Astrocyte (in vitro differentiated cells and primary cell): Measurements from ENCODE around the gene PTPN5.

Source experiments
- EZH2 ChIP-seq: IDR thresholded peaks from 2 replicates; pipeline ENCODE4 v1.6.1; 2012; ENCODE audit warnings: mild to moderate bottlenecking, low read length, inconsistent platforms; ENCODE audit not compliant: insufficient read depth
- TF ChIP-seq, protein P1 (sequence below): IDR thresholded peaks from 2 replicates; pipeline ENCODE4 v1.5.1; 2011; ENCODE audit warnings: low read depth, mild to moderate bottlenecking, inconsistent platforms, low read length, moderate library complexity; ENCODE audit not compliant: insufficient read depth

DNA sequence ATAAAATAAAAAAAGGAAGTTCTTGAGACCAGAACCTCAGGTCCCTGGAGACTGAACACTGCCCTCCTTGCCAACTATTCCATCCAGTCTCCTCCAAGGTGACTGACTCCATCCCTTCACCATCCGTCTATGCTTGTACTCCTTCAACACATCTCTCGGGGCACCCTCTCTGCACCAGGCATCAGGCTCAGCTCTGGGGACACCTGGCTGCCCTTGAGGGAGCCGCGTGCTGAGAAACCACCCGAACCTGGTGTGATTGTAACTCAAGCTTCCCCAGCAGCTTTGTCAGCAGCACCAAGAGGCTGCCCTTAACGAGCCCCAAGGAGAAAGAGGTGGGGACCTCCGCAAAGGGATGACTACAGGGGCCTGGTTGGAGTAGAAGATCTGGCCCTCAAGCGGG lies 1.7 kb downstream of the PTPN5 start:
- TF ChIP-seq, protein P1, sequence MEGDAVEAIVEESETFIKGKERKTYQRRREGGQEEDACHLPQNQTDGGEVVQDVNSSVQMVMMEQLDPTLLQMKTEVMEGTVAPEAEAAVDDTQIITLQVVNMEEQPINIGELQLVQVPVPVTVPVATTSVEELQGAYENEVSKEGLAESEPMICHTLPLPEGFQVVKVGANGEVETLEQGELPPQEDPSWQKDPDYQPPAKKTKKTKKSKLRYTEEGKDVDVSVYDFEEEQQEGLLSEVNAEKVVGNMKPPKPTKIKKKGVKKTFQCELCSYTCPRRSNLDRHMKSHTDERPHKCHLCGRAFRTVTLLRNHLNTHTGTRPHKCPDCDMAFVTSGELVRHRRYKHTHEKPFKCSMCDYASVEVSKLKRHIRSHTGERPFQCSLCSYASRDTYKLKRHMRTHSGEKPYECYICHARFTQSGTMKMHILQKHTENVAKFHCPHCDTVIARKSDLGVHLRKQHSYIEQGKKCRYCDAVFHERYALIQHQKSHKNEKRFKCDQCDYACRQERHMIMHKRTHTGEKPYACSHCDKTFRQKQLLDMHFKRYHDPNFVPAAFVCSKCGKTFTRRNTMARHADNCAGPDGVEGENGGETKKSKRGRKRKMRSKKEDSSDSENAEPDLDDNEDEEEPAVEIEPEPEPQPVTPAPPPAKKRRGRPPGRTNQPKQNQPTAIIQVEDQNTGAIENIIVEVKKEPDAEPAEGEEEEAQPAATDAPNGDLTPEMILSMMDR: no peak
- no peak for TF ChIP-seq EZH2
